Smooth muscle cell (in vitro differentiated cells): ENCODE measurements around the gene MSANTD1. TPM values are rescaled to one million over a fixed set of nuclear protein-coding genes. Genes with fewer than 3 reads are reported as not detected.

ENCODE experiments used
- DNase-seq: peaks from one replicate; lab custom pipeline; 2025; ENCODE audit not compliant: unreplicated experiment; lab: John Stamatoyannopoulos, UW
- H2AFZ ChIP-seq: fragments of 200-600 bp; sonication (generic); 2 replicates; pipeline ENCODE4 v1.6.0; 2016; ENCODE audit warnings: antibody characterized with exemption, low read depth, mild to moderate bottlenecking
- H3F3A ChIP-seq: fragments of 200-600 bp; sonication (generic); 2 replicates; pipeline ENCODE4 v1.6.0; 2017; ENCODE audit warnings: antibody characterized with exemption, low read depth
- H3K27ac ChIP-seq: fragments of 200-600 bp; sonication (generic); 2 replicates; pipeline ENCODE4 v1.5.1; 2016; ENCODE audit warnings: low read depth, mild to moderate bottlenecking
- H3K27me3 ChIP-seq: fragments of 200-600 bp; sonication (generic); 2 replicates; pipeline ENCODE4 v1.6.1; 2016; ENCODE audit warnings: low read depth, mild to moderate bottlenecking
- H3K36me3 ChIP-seq: fragments of 200-600 bp; sonication (generic); 2 replicates; pipeline ENCODE4 v1.5.1; 2016; ENCODE audit warnings: low read depth
- H3K4me1 ChIP-seq: fragments of 200-600 bp; sonication (generic); 2 replicates; pipeline ENCODE4 v1.5.1; 2016; ENCODE audit warnings: low read depth
- H3K4me2 ChIP-seq: fragments of 200-600 bp; sonication (generic); 2 replicates; pipeline ENCODE4 v1.6.0; 2016; ENCODE audit warnings: mild to moderate bottlenecking
- H3K4me3 ChIP-seq: fragments of 200-600 bp; sonication (generic); 2 replicates; pipeline ENCODE4 v1.5.1; 2016; ENCODE audit warnings: mild to moderate bottlenecking
- H3K79me2 ChIP-seq: fragments of 200-600 bp; sonication (generic); 2 replicates; pipeline ENCODE4 v1.6.0; 2016; ENCODE audit warnings: low read depth, mild to moderate bottlenecking
- H3K9ac ChIP-seq: fragments of 200-600 bp; sonication (generic); 2 replicates; pipeline ENCODE4 v1.6.0; 2016; ENCODE audit warnings: low read depth
- H3K9me3 ChIP-seq: fragments of 200-600 bp; sonication (generic); replicated peaks from 2 replicates; pipeline ENCODE4 v1.5.1; 2016; ENCODE audit warnings: low read depth
- H4K20me1 ChIP-seq: fragments of 200-600 bp; sonication (generic); 2 replicates; pipeline ENCODE4 v1.6.0; 2016; ENCODE audit warnings: low read depth
- CTCF ChIP-seq: fragments of 200-600 bp; sonication (generic); IDR thresholded peaks from 2 replicates; pipeline ENCODE4 v1.5.1; 2017; ENCODE audit warnings: borderline replicate concordance, mild to moderate bottlenecking, antibody characterized with exemption; ENCODE audit not compliant: insufficient read depth, poor library complexity, severe bottlenecking
- WGBS: methylation state at CpG from one replicate; pipeline ENCODE4 v1.1.7; 2016; ENCODE audit warnings: low lambda C conversion rate; 5-methylcytosine and 5-hydroxymethylcytosine counted together
- polyA plus RNA-seq: library from polyadenylated mRNA; unstranded; fragments of >200 nt; fragmentation: Nextera tagmentation; extraction: Ambion mirVana; gene quantifications from 2 replicates; pipeline ENCODE4 v1.2.1, GENCODE V29; 2016
- total RNA-seq: library from RNA; depleted of rRNA; stranded (reverse); fragments of >200 nt; gene quantifications from 2 replicates; pipeline ENCODE4 v1.2.3, GENCODE V29; 2014

MSANTD1 gene
- total and polyA plus RNA-seq, 2 experiments from 2014 or later, result 0.30 to 1.4 TPM

GRCh38 chr4:3205995-3206394, 43.0 kb upstream of the MSANTD1 start:
- H3K9me3 ChIP-seq, result no peaks in the 10 kb centered on the region
- no peak for TF ChIP-seq CTCF
- no peak for DNase-seq
- H4K20me1 ChIP-seq, result peaks cover 8% of the 10 kb centered on the region
- no peak overlapping the region for H3K9ac ChIP-seq
- peaks cover 12% of the 10 kb centered on the region for H3F3A ChIP-seq
- H3K36me3 ChIP-seq, result peaks cover 17% of the 10 kb centered on the region
- no peak overlapping the region for H3K4me2 ChIP-seq
- H3K4me3 ChIP-seq, result no peak overlapping the region
- WGBS, result 98% methylated on average over 11 of the region's 11 CpGs
- H3K79me2 ChIP-seq, result no peaks in the 10 kb centered on the region
- H3K4me1 ChIP-seq, result peaks cover 4% of the 10 kb centered on the region
- no peak overlapping the region for H3K27ac ChIP-seq
- no peaks in the 10 kb centered on the region for H3K27me3 ChIP-seq
- no peak overlapping the region for H2AFZ ChIP-seq

- 97% methylated on average over 18 of the region's 18 CpGs for WGBS
- H3K27me3 ChIP-seq, result no peaks in the 10 kb centered on the region
- peaks cover 4% of the 10 kb centered on the region for H3K4me1 ChIP-seq
- H3K9me3 ChIP-seq, result no peaks in the 10 kb centered on the region
- no peak overlapping the region for H3K4me2 ChIP-seq
- H3K27ac ChIP-seq, result no peak overlapping the region
- peaks cover 8% of the 10 kb centered on the region for H4K20me1 ChIP-seq
- no peaks in the 10 kb centered on the region for H3K79me2 ChIP-seq
- H3K9ac ChIP-seq, result no peak overlapping the region
- H3K4me3 ChIP-seq, result no peak overlapping the region
- peaks cover 17% of the 10 kb centered on the region for H3K36me3 ChIP-seq
- no peak overlapping the region for H2AFZ ChIP-seq
- no peak for DNase-seq
- H3F3A ChIP-seq, result peaks cover 12% of the 10 kb centered on the region
- TF ChIP-seq CTCF, result no peak
These were observed 42.4 kb upstream of the MSANTD1 start for GRCh38 chr4:3206439-3207100.

DNA sequence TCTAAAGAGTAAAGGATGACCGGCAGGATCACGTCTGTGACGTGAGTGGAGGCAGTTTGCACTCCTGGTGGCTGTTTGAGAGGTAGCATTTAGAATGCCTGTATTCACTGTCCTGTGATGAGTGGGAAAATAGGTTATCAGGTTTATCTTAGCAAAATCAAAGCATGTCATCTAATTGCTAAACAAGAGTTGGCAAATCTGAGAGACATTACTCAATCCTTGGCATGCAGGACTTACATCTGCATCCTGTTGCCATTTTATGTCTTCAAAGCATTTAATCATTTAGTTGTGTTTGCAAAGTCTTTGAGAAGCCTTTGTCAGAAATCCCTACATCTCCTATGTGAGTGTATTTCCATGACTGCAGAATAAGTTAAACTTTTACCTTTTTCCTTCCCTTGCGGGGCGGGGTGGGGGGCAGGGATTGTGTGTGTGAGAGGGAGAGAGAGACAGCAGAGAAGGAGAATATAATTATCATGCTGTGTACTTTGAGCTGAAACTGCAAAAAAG, 41.4 kb upstream of the MSANTD1 start:
- no peak for DNase-seq
- peaks cover 4% of the 10 kb centered on the region for H3K4me1 ChIP-seq
- 94% methylated on average over 5 of the region's 5 CpGs for WGBS
- H3K9ac ChIP-seq, result no peak overlapping the region
- no peak overlapping the region for H3K27ac ChIP-seq
- no peaks in the 10 kb centered on the region for H3K9me3 ChIP-seq
- TF ChIP-seq CTCF, result no peak
- peaks cover 10% of the 10 kb centered on the region for H3F3A ChIP-seq
- H3K36me3 ChIP-seq, result peaks cover 20% of the 10 kb centered on the region
- no peak overlapping the region for H3K4me2 ChIP-seq
- no peak overlapping the region for H2AFZ ChIP-seq
- no peaks in the 10 kb centered on the region for H3K79me2 ChIP-seq
- H3K27me3 ChIP-seq, result no peaks in the 10 kb centered on the region
- peaks cover under 1% of the 10 kb centered on the region for H4K20me1 ChIP-seq
- H3K4me3 ChIP-seq, result no peak overlapping the region

- TF ChIP-seq CTCF, result no peak
- Histone ChIP-seq H2AFZ (no peak overlapping the region), H3K4me1 (peaks cover 4% of the 10 kb centered on the region), H3K9me3 (no peaks in the 10 kb centered on the region), H3K9ac (no peak overlapping the region), H4K20me1 (no peaks in the 10 kb centered on the region), H3K79me2 (no peaks in the 10 kb centered on the region), H3K4me3 (no peak overlapping the region), H3K36me3 (peaks cover 20% of the 10 kb centered on the region), H3K27me3 (no peaks in the 10 kb centered on the region), H3F3A (no peaks in the 10 kb centered on the region), H3K4me2 (no peak overlapping the region), H3K27ac (no peak overlapping the region)
- 96% methylated on average over 14 of the region's 14 CpGs for WGBS
- DNase-seq, result no peak
These were observed 40.1 kb upstream of the MSANTD1 start for GRCh38 chr4:3208826-3209225.
